HG03442 (cell line): ENCODE data around the gene GRK1.

Experiments used
- ATAC-seq: cut with Tn5 transposase; IDR thresholded peaks from one replicate; pipeline ENCODE4 v1.9.1; 2021; ENCODE audit warnings: mild to moderate bottlenecking, moderate library complexity; ENCODE audit not compliant: unreplicated experiment

The GRK1 gene

DNA sequence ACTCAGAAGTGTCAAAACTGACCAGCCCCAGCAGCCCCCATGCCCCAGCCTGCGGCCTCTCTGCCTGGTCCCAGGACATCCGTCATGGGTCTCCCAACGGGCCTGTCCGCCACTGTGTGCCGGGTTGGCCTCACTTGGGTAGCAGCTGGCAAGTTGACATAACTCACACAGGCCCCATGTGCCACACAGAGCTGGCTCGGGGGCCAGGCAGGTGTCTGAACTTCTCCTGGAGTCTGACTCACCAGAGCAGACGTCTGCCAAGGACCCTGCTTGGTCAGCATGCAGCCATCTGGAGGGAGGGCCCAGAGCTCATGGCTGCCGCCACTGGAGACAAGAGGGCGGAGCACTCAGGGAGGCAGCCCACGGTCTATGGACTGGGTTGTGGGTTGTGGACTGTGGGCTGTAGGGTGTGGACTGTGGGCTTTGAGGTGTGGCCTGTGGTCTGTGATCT lies 60.0 kb downstream of the GRK1 start:
- ATAC-seq, result no peak

- no peak for ATAC-seq
Measured at GRCh38 chr13:113728571-113729054, 61.6 kb downstream of the GRK1 start.

DNA sequence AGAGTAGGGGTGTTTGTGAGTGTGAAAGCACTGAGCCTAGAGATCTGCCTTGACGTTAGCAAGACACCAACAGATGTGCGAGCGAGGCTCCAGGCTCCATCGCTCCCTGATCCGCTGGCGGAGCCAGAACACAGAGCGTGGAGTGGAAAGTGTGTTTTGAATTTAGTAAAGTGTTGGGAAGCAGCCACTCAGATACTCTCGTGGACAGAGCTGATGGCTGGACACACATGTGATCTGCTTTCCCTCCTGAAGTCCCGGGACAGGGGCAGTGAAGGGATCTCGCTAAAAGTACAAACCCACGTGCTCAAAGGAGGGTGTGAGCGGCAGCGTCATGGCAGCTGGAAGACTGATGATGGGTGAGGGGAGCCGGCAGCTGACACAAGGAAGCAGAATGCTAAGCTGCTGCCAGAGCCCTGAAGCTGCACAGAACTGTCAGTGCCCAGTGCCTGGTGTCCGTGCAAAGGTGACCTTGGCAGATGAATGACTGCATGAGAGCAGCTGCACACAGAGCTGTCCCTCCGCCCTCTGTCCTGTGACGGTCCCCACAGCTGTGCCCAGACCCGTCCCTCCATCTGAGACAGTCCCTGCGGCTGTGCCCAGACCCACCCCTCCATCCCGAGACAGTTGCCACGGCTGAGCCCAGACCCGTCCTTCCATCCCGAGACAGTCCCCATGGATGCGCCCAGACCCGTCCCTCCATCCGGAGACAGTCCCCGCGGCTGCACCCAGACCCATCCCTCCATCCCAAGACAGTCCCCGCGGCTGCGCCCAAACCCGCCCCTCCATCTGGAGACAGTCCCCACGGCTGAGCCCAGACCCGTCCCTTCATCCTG lies 62.4 kb downstream of the GRK1 start:
- ATAC-seq, result no peak

DNA sequence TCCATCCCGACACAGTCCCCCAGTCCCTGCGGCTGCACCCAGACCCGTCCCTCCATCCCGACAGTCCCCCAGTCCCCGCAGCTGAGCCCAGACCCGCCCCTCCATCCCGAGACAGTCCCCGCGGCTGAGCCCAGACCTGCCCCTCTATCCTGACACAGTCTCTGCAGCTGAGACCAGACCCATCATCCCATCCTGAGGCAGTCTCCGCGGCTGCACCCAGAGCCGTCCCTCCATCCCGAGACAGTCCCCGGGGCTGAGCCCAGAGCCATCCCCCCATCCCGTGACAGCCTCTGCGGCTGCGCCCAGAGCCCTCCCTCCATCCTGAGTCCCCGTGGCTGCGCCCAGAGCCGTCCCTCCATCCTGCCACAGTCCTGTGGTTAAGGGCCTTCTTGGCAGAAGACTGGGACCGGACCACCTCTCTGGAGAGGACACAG lies 63.3 kb downstream of the GRK1 start:
- no peak for ATAC-seq

DNA sequence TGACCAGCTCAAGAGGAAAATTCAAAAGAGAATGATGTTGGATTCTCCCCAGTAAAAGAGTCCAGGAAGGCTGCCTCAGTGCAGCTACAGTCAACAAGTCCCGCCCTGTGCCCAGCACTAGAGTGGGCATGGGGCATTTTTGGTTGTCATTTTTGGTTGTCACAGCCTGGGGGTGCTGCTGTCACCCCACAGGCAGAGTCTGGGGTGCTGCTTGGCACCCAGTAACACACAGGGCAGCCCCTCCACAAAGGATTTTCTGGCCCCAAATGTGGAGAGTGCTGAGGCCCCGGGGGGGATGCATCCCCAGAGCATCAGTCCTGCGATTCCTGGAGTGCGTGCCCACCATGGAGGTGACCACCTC lies 63.8 kb downstream of the GRK1 start:
- no peak for ATAC-seq

DNA sequence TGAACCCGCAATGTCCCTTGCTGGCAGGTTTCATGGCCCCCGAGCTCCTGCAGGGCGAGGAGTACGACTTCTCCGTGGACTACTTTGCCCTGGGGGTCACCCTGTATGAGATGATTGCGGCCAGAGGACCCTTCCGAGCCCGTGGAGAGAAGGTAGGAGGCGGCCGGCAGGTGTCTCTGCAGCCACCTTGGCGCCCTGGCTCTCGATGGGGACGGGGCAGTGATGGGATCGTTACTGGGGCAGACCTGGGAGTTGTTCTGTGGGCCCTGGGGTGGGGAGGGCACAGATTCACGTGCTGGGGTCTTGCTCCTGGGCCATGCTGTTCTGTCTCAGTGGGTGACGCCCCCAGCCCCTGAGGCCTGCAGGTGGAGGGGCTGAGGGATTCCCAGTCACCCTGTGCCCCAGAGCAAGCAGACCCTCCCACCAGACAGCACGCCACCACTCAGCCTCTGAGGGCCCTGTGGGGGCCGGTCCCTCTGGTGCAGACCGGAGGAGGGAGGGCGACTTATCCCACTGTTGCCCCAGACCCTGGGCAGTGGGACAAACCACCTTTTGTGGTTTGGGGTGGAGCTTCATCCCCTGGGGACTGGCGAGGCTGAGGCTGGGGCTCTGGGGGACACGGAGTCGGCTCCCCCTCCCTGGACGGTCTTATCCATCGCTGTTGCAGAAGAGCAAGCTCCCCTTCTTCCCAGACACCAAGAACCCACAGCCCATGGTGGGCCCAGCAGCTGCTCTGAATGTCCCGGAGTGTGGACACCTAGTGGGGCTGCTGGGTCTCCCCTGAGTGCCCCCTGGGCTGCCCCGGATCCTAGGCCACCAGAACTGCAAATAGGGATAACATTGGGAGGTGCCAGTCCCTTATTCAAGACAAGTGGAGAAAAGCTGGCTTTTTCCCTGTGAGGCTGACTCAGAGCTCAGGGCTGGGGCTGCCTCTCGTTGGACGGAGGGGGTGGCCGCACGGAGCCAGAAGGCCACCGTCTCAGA lies 64.5 kb downstream of the GRK1 start:
- no peak for ATAC-seq

DNA sequence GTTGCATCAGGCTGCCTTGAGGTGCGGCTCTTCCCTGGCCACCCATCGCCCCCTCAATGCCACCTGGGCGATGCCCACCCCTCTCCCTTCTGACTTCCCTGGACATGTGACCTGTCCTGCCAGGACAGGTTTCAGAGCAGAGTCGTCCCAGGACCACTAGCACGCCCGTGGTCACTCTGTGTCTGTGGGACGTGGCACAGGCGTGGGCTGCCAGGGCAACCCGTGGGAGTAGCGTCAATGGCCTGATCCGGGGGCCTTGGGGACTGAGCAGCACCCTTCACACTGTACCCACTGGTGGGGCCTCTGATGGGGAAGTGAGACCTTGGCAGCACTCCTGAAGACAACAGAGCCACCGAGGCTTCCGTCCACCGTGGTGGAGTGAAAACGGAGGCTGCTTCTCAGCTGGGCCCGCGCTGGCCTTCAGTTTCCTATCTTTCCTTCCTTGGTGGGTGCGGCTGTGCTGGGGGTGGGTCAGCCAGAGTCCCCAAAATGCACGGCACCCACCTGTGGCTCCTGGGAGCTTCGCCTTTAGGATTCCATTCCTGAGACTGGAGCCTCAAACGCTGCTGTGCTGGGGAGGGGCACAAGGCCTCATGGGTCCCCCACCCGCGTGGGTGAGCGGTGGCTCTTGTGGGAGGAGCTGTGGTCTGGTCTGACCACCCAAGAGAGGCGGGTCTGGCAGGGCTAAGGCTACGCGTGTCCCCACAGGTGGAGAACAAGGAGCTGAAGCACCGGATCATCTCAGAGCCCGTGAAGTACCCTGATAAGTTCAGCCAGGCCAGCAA lies 65.3 kb downstream of the GRK1 start:
- ATAC-seq, result no peak

DNA sequence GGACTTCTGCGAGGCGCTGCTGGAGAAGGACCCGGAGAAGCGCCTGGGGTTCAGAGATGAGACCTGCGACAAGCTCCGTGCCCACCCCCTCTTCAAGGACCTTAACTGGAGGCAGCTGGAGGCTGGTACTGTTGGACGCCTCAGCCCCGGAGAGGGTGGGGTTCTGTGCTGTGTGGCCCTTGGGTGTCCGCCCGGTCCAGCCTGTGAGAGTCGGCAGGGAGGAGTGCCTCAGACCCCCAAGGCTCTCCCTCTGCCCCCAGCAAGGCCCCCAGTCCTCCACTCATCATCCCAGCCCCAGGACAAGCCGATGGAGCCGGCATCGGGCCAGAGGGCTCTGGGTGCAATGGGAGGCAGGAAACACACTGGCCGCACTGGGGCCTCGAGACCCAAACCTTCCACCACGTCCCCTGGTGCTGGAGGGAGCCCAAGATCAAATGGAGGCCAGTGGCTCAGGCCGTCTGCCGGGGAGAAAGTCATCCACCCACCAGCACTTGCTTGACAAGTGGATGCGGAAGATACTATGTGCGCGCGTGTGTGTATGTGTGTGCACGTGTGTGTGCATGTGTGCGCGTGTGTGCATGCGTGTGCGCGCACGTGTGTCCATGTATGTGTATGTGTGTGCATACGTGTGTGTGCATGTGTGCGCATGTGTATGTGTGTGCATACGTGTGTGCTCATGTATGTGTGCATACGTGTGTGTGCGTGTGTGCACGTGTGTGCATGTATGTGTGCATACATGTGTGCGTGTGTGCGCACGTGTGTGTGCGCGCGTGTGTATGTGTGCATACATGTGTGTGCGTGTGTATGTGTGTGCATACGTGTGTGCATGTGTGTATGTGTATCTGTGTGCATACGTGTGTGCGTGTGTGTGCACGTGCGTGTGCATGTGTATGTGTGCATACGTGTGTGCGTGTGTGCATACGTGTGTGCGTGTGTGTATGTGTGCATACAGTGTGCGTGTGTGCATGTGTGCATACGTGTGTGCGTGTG lies 66.2 kb downstream of the GRK1 start:
- ATAC-seq, result no peak

- no peak for ATAC-seq
Measured at GRCh38 chr13:113734099-113734825, 67.2 kb downstream of the GRK1 start.

DNA sequence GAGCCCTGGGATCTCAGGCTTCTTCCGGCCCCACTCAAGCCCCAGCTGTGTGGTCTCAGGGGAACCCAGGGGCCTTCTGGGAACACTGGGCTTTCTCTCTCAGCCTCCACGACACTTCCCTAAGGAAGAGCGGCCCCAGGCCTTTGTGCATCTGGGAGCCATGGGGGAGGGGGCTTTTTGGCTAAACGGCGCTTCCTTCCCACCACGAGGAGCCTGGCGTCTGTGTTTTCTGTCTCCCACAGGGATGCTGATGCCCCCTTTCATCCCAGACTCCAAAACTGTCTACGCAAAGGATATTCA lies 67.8 kb downstream of the GRK1 start:
- ATAC-seq, result no peak

DNA sequence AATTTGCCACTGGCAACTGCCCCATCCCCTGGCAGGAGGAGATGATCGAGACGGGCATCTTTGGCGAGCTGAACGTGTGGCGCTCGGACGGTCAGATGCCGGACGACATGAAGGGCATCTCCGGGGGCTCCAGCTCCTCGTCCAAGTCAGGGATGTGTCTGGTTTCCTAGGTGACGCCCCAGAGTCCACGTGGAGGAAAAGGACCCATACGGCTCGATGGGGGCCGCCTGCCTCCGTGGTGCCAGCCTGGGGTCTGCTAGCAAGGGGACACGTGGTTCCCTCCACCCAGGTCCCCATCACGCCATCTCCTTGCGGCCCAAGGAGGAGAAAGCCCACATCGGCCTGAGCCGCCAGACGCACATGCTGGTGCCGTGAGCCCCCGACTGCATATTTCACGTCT lies 68.2 kb downstream of the GRK1 start:
- no peak for ATAC-seq

DNA sequence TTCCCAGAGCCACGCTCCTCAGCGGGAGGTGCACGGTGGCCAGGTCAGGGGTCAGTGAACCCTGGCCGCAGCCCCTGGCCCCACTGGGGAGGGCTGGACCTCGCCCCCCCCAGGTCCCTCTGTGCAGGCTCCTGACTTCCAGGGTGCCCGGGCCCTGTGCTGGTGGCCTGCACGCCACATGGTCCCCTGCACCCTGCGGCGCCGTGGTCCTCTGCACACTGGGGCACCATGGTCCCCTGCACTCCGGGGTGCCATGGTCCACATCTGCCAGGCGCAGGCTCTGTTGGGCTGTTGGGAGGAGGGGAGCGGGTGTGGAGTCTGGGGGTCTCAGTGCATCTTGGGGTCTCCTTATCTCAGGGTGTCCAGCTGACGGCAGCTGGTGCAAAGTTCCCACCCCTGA lies 68.7 kb downstream of the GRK1 start:
- ATAC-seq, result no peak

- ATAC-seq, result no peak
Measured at GRCh38 chr13:113736258-113736731, 69.3 kb downstream of the GRK1 start.

DNA sequence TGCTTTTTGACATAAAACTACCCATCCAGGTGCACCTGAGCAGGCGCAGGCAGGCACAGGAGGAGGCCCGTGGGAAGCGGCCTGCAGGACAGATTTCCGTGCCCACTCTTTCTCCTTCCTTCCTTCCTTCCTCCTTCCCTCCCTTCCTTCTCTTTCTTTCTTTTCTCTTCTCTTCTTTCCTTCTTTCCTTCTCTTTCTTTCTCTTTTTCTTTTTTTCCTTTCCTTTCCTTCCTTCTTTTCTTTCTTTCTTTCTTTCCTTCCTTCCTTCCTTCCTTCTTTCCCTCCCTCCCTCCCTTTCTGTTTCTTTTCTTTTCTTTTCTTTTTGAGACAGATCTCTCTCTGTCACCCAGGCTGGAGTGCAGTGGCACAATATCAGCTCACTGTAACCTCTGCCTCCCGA lies 70.8 kb downstream of the GRK1 start:
- ATAC-seq, result no peak

- ATAC-seq, result no peak
Measured at GRCh38 chr13:113739527-113740285, 72.7 kb downstream of the GRK1 start.

GRCh38 chr13:113740286-113740556 lies 73.2 kb downstream of the GRK1 start:
- ATAC-seq, result no peak

- ATAC-seq, result no peak
Measured at GRCh38 chr13:113740661-113741060, 73.6 kb downstream of the GRK1 start.

GRCh38 chr13:113741191-113741668 lies 74.2 kb downstream of the GRK1 start:
- no peak for ATAC-seq
